Measurements from ENCODE around the gene SYNPR.

The SYNPR gene

GRCh38 chr3:63477494-63478129 is 199.5 kb downstream of the SYNPR start:
- DNase-seq, result no peak

- DNase-seq, result no peak
These were observed 201.0 kb downstream of the SYNPR start for GRCh38 chr3:63478990-63479660.

- no peak for DNase-seq
These were observed 201.5 kb downstream of the SYNPR start for GRCh38 chr3:63479661-63480035.

GRCh38 chr3:63481627-63482026 is 203.5 kb downstream of the SYNPR start:
- DNase-seq, result no peak

GRCh38 chr3:63482341-63482740 is 204.2 kb downstream of the SYNPR start:
- DNase-seq, result no peak

GRCh38 chr3:63492464-63492863 is 214.4 kb downstream of the SYNPR start:
- DNase-seq, result no peak

GRCh38 chr3:63493101-63493500 is 215.0 kb downstream of the SYNPR start:
- DNase-seq, result no peak

- DNase-seq, result no peak
These were observed 216.5 kb downstream of the SYNPR start for GRCh38 chr3:63494646-63495045.

GRCh38 chr3:63497641-63498040 is 219.5 kb downstream of the SYNPR start:
- no peak for DNase-seq

GRCh38 chr3:63500196-63500595 is 222.1 kb downstream of the SYNPR start:
- no peak for DNase-seq

GRCh38 chr3:63508305-63508704 is 230.2 kb downstream of the SYNPR start:
- no peak for DNase-seq

- no peak for DNase-seq
These were observed 230.7 kb downstream of the SYNPR start for GRCh38 chr3:63508771-63509170.

- DNase-seq, result no peak
These were observed 235.7 kb downstream of the SYNPR start for GRCh38 chr3:63513791-63514190.

GRCh38 chr3:63514678-63515077 is 236.6 kb downstream of the SYNPR start:
- DNase-seq, result no peak

GRCh38 chr3:63519426-63519825 is 241.3 kb downstream of the SYNPR start:
- DNase-seq, result no peak

GRCh38 chr3:63521657-63522056 is 243.5 kb downstream of the SYNPR start:
- no peak for DNase-seq

- DNase-seq, result no peak
These were observed 245.0 kb downstream of the SYNPR start for GRCh38 chr3:63523100-63523499.

GRCh38 chr3:63528325-63529000 is 250.4 kb downstream of the SYNPR start:
- DNase-seq, result no peak

GRCh38 chr3:63532521-63532920 is 254.4 kb downstream of the SYNPR start:
- DNase-seq, result no peak

GRCh38 chr3:63538919-63539318 is 260.8 kb downstream of the SYNPR start:
- DNase-seq, result no peak

GRCh38 chr3:63555767-63556166 is 277.7 kb downstream of the SYNPR start:
- no peak for DNase-seq

- DNase-seq, result no peak
These were observed 278.3 kb downstream of the SYNPR start for GRCh38 chr3:63556401-63556800.

GRCh38 chr3:63557912-63558311 is 279.8 kb downstream of the SYNPR start:
- DNase-seq, result no peak

GRCh38 chr3:63559884-63560283 is 281.8 kb downstream of the SYNPR start:
- no peak for DNase-seq
